ENCODE results near the gene PSG7. TPM values are rescaled to one million over a fixed set of nuclear protein-coding genes. Genes with fewer than 3 reads are reported as not detected.
"Not testable (repeated sequence)": the region's sequence is repeated elsewhere in the genome, so short reads cannot be mapped to it uniquely, and the experiment has no call there.

The PSG7 gene
- total RNA-seq, 1 donor from 2014 or later = not detected

GRCh38 chr19:42928896-42929295 is 8.1 kb downstream of the PSG7 start:
- H3K9me3 Mint-ChIP-seq = no peaks in the 10 kb centered on the region
- H3K36me3 Mint-ChIP-seq (ENCODE audit: low read depth) = no peaks in the 10 kb centered on the region
- H3K27ac Mint-ChIP-seq = no peak overlapping the region
- intact Hi-C loops (cut with micrococcal nuclease) = no loop called here
- no peak overlapping the region for H3K4me3 Mint-ChIP-seq
- no peaks in the 10 kb centered on the region for H3K27me3 Mint-ChIP-seq (ENCODE audit: insufficient read depth)
- H3K4me1 Mint-ChIP-seq (ENCODE audit: low read depth) = no peaks in the 10 kb centered on the region
- no peak for DNase-seq (ENCODE audit: low spot score)

GRCh38 chr19:42926781-42927180 is 10.2 kb downstream of the PSG7 start:
- DNase-seq (ENCODE audit: low spot score) = no peak
- Mint-ChIP-seq H3K27me3 (ENCODE audit: insufficient read depth) (no peaks in the 10 kb centered on the region), H3K27ac (no peak overlapping the region), H3K36me3 (ENCODE audit: low read depth) (no peaks in the 10 kb centered on the region), H3K4me3 (no peak overlapping the region), H3K4me1 (ENCODE audit: low read depth) (no peaks in the 10 kb centered on the region), H3K9me3 (no peaks in the 10 kb centered on the region)
- intact Hi-C loops (cut with micrococcal nuclease) = no loop called here

GRCh38 chr19:42923106-42923505 is 13.9 kb downstream of the PSG7 start:
- H3K9me3 Mint-ChIP-seq; H3K4me1 Mint-ChIP-seq (ENCODE audit: low read depth); H3K27me3 Mint-ChIP-seq (ENCODE audit: insufficient read depth); DNase-seq (ENCODE audit: low spot score); intact Hi-C loops (cut with micrococcal nuclease); H3K36me3 Mint-ChIP-seq (ENCODE audit: low read depth); H3K27ac Mint-ChIP-seq; H3K4me3 Mint-ChIP-seq: not testable (repeated sequence)

- H3K27ac Mint-ChIP-seq; intact Hi-C loops (cut with micrococcal nuclease); DNase-seq (ENCODE audit: low spot score); H3K4me3 Mint-ChIP-seq; H3K9me3 Mint-ChIP-seq; H3K4me1 Mint-ChIP-seq (ENCODE audit: low read depth); H3K36me3 Mint-ChIP-seq (ENCODE audit: low read depth); H3K27me3 Mint-ChIP-seq (ENCODE audit: insufficient read depth): not testable (repeated sequence)
These were observed 16.0 kb downstream of the PSG7 start for GRCh38 chr19:42920971-42921370.

GRCh38 chr19:42919757-42920079 is 17.3 kb downstream of the PSG7 start:
- no peaks in the 10 kb centered on the region for H3K27me3 Mint-ChIP-seq (ENCODE audit: insufficient read depth)

GRCh38 chr19:42919070-42919756 is 17.8 kb downstream of the PSG7 start:
- intact Hi-C loops (cut with micrococcal nuclease); H3K4me1 Mint-ChIP-seq (ENCODE audit: low read depth); H3K4me3 Mint-ChIP-seq; H3K27ac Mint-ChIP-seq; DNase-seq (ENCODE audit: low spot score); H3K36me3 Mint-ChIP-seq (ENCODE audit: low read depth); H3K9me3 Mint-ChIP-seq; H3K27me3 Mint-ChIP-seq (ENCODE audit: insufficient read depth): not testable (repeated sequence)

More at GRCh38 chr19:42919757-42920079, 17.3 kb downstream of the PSG7 start:
- Mint-ChIP-seq H3K27ac (no peak overlapping the region), H3K4me3 (no peak overlapping the region), H3K36me3 (ENCODE audit: low read depth) (no peaks in the 10 kb centered on the region), H3K4me1 (ENCODE audit: low read depth) (no peaks in the 10 kb centered on the region), H3K9me3 (no peaks in the 10 kb centered on the region)
- intact Hi-C loops (cut with micrococcal nuclease) = no loop called here
- DNase-seq (ENCODE audit: low spot score) = no peak

GRCh38 chr19:42918377-42919069 is 18.5 kb downstream of the PSG7 start:
- H3K4me3 Mint-ChIP-seq = not testable (repeated sequence)

GRCh38 chr19:42917634-42918033 is 19.4 kb downstream of the PSG7 start, which contains the start of gene PSG6:
TSS of gene PSG6 (minus strand) at chr19:42917894. CDS start at chr19:42917792, 102 bp downstream.
- H3K27me3 Mint-ChIP-seq (ENCODE audit: insufficient read depth); DNase-seq (ENCODE audit: low spot score); H3K9me3 Mint-ChIP-seq; H3K27ac Mint-ChIP-seq; H3K4me3 Mint-ChIP-seq; H3K36me3 Mint-ChIP-seq (ENCODE audit: low read depth); H3K4me1 Mint-ChIP-seq (ENCODE audit: low read depth); intact Hi-C loops (cut with micrococcal nuclease): not testable (repeated sequence)

More at GRCh38 chr19:42918377-42919069, 18.5 kb downstream of the PSG7 start:
- H3K4me1 Mint-ChIP-seq (ENCODE audit: low read depth); H3K9me3 Mint-ChIP-seq; intact Hi-C loops (cut with micrococcal nuclease); H3K27me3 Mint-ChIP-seq (ENCODE audit: insufficient read depth); H3K36me3 Mint-ChIP-seq (ENCODE audit: low read depth); H3K27ac Mint-ChIP-seq; DNase-seq (ENCODE audit: low spot score): not testable (repeated sequence)

GRCh38 chr19:42916931-42917330 is 20.1 kb downstream of the PSG7 start:
- H3K4me1 Mint-ChIP-seq (ENCODE audit: low read depth) = not testable (repeated sequence)

GRCh38 chr19:42913516-42913915 is 23.5 kb downstream of the PSG7 start:
- intact Hi-C loops (cut with micrococcal nuclease); H3K9me3 Mint-ChIP-seq; H3K4me1 Mint-ChIP-seq (ENCODE audit: low read depth); H3K27me3 Mint-ChIP-seq (ENCODE audit: insufficient read depth); DNase-seq (ENCODE audit: low spot score); H3K27ac Mint-ChIP-seq; H3K36me3 Mint-ChIP-seq (ENCODE audit: low read depth); H3K4me3 Mint-ChIP-seq: not testable (repeated sequence)

More at GRCh38 chr19:42916931-42917330, 20.1 kb downstream of the PSG7 start:
- intact Hi-C loops (cut with micrococcal nuclease); H3K27me3 Mint-ChIP-seq (ENCODE audit: insufficient read depth); H3K9me3 Mint-ChIP-seq; DNase-seq (ENCODE audit: low spot score); H3K4me3 Mint-ChIP-seq; H3K36me3 Mint-ChIP-seq (ENCODE audit: low read depth); H3K27ac Mint-ChIP-seq: not testable (repeated sequence)

GRCh38 chr19:42912941-42913340 is 24.1 kb downstream of the PSG7 start:
- H3K27me3 Mint-ChIP-seq (ENCODE audit: insufficient read depth); H3K4me1 Mint-ChIP-seq (ENCODE audit: low read depth); H3K36me3 Mint-ChIP-seq (ENCODE audit: low read depth); intact Hi-C loops (cut with micrococcal nuclease); H3K4me3 Mint-ChIP-seq; DNase-seq (ENCODE audit: low spot score); H3K9me3 Mint-ChIP-seq; H3K27ac Mint-ChIP-seq: not testable (repeated sequence)

GRCh38 chr19:42911731-42912130 is 25.3 kb downstream of the PSG7 start:
- H3K4me1 Mint-ChIP-seq (ENCODE audit: low read depth); H3K27ac Mint-ChIP-seq; intact Hi-C loops (cut with micrococcal nuclease); H3K27me3 Mint-ChIP-seq (ENCODE audit: insufficient read depth); H3K9me3 Mint-ChIP-seq; H3K36me3 Mint-ChIP-seq (ENCODE audit: low read depth); H3K4me3 Mint-ChIP-seq; DNase-seq (ENCODE audit: low spot score): not testable (repeated sequence)

GRCh38 chr19:42906162-42906561 is 30.8 kb downstream of the PSG7 start:
- H3K27ac Mint-ChIP-seq; H3K36me3 Mint-ChIP-seq (ENCODE audit: low read depth); DNase-seq (ENCODE audit: low spot score); H3K4me3 Mint-ChIP-seq; H3K4me1 Mint-ChIP-seq (ENCODE audit: low read depth); intact Hi-C loops (cut with micrococcal nuclease); H3K27me3 Mint-ChIP-seq (ENCODE audit: insufficient read depth); H3K9me3 Mint-ChIP-seq: not testable (repeated sequence)
